Tibial nerve (tissue), 3 donors: Measurements from ENCODE around the gene DPF1.

Experiments used
- CTCF ChIP-seq, 5 experiments: fragments of 200-600 bp in 3 of 5; fragments of 450-650 bp in 2 of 5; sonication (generic) in 3 of 5; IDR thresholded peaks; one replicate each; pipeline ENCODE4 v1.5.1; 2016 to 2019; ENCODE audit warnings: antibody characterized with exemption in 5 of 5, mild to moderate bottlenecking in 3 of 5, moderate library complexity in 2 of 5
- POLR2A ChIP-seq, 2 donors: fragments of 450-650 bp; IDR thresholded peaks; one replicate each; pipeline ENCODE4 v1.6.1; 2017; ENCODE audit warnings: antibody characterized with exemption in 2 of 2, mild to moderate bottlenecking in 2 of 2, moderate library complexity in 2 of 2

GRCh38 chr19:38245826-38246498 is 21.9 kb upstream of the DPF1 start:
- TF ChIP-seq CTCF (IDR thresholded peaks at IDR 0.05) (no peak), POLR2A (IDR thresholded peaks at IDR 0.05) (no peak)
